GM21447 (cell line): ENCODE measurements around the gene SMAD1.
"Not testable (repeated sequence)": the region's sequence is repeated elsewhere in the genome, so short reads cannot be mapped to it uniquely, and the experiment has no call there.

ENCODE experiments used
- ATAC-seq: cut with Tn5 transposase; IDR thresholded peaks from one replicate; pipeline ENCODE4 v1.9.1; 2021; ENCODE audit not compliant: unreplicated experiment

Gene SMAD1

DNA sequence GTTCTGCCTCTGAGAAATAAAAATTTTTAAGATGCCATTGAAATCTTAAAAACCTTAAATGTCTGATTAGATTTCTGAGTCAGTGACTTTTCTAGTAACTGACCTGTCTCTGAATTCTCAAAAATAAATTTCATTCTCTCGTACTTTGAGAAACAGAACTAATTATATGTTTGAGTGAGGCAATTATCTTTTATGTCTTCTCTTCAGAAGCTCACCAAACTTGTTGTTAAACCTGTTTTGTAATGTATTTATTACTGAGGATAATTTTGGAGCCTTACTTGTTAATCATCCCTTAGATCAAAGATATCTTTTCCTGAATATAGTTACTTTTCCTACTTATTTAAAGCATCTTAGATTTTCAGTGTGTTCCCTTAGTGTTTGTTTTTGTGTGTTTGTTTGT, 73.0 kb downstream of the SMAD1 start:
- no peak for ATAC-seq

DNA sequence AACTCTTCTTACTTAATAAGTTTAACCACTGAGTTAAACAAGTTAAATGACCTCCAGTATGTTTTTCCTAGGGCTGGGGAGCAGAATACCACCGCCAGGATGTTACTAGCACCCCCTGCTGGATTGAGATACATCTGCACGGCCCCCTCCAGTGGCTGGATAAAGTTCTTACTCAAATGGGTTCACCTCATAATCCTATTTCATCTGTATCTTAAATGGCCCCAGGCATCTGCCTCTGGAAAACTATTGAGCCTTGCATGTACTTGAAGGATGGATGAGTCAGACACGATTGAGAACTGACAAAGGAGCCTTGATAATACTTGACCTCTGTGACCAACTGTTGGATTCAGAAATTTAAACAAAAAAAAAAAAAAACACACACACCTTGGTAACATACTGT, 76.1 kb downstream of the SMAD1 start:
- peak; percentile 90 for ATAC-seq

DNA sequence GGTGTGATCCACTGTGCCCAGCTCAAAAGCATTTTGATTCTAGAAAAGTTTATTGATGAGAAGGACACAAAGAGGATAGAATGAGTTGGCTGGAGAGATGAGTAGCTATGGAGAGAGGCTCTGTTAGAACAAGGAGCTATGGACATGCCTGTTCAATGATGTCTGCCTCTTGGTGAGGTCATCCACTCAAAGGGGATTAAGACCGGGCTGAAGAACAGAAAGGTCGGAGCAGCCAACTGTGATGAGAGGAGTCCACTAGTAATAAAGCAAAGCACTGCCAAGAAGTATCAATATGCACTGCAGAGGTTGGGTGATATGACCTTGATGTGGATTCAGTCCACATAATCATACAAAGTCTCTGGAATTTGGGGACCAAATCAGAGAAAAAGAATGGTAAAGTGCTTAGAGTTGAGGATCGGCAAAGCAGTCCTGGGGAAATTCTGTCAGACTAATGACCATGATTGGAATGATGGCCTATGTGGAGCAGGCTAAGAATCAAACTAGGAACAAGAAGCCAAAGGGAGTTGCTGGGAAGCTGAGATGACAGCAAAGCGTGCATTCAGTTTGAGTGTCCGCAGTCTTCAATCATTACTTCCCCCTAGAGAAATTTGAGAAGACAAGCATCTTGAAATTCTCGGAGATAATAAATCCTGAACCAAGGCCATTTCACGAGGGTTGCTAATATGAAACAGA, 81.8 kb downstream of the SMAD1 start:
- ATAC-seq, result no peak

DNA sequence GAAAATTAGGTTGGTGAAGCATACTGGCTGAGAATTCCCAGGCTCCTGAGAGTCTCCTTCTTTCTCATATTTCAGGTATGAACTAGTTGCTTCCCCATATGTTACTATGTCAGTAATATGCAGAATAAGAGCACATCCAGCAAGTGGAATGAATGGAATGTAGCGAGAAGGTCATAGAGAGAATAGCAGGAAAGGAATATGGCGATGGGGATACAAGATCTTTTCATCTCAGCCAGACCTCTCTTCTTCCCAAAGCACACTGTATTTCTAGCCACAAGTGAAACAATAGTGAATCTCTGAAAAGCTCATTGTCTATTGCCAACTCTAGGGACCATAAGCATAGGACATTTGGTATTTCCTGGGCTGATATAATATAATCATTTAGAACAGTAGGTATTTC, 82.9 kb downstream of the SMAD1 start:
- no peak for ATAC-seq

DNA sequence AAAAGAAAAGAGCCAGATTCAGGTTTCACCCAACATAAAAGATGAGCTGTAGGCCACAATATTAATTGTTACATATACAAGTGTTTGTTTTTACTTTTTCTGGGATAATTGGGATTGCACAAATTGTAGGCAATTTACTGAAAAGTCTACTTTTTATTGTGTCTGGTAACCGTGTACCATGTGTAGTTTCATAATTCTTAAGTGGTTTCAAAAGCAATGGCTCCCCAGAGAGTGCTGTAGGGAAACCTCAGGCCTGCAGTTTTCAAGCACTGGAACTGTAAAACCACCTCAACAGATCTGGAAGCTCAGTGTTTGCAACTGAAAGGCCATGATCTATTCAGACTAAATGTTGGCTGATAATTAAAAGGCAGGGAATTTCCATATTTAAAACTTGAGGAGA, 83.7 kb downstream of the SMAD1 start:
- ATAC-seq, result peak; percentile 85

DNA sequence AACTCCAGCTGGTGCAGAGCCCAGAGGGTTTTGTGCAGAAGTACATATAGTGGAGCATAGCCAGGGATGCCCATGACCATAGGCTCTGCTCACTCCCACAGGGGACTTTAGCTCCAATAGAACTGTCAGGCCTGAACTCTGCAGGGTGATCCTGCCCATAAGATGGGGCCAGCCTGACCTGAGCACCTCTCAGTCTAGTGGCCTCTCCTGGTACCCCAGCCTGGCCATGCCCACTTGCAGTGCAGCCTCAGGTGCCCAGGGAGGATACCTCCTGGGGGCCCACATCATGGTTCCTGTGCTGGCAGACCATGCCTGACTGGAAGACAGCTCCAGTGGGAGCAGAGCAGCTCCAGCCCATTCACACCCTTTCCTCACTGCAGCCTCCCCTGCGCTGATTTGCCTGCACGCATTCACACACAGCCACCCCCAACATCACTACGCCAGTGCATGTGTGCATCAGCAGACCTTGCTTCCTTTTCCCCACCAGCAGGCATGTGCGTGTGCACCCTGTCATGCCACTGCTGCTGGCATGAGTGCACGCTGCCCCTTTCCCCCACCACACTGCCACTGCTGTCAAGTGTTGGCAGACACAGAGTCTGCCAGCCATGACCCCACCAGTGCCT, 84.5 kb downstream of the SMAD1 start:
- no peak for ATAC-seq

DNA sequence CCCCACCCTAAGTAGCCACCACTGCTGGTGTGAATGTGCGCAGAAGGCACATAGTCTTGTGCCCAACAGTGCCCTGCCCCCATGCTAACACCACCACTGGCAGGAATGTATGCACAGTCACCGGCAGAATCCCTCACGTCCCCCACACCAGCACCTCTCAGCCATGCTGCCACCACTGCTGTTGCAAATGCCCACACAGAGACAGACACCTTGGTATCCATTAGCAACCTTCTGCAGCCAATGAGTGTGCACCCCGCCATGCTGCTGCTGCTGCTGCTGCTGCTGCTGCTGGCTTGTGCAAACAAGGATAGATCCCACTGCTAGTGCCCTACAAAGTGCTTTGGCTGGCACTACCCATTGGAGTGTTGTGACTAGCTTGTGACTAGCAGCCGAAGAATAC, 85.1 kb downstream of the SMAD1 start:
- no peak for ATAC-seq

DNA sequence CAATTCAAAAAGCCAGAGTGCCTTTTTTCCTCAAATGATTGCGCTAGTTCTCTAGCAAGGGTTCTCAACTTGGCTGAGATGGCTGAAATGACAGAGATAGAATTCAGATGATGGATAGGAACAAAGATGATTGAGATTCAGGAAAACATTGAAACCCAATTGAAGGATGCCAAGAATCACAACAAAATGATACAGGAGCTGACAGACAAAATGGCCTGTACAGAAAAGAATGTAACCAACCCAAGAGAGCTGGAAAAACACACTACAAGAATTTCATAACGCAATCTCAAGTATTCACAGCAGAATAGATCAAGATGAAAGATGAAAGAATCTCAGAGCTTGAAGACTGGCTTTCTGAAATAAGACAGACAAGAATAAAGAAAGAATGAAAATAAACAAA, 85.9 kb downstream of the SMAD1 start:
- no peak for ATAC-seq

DNA sequence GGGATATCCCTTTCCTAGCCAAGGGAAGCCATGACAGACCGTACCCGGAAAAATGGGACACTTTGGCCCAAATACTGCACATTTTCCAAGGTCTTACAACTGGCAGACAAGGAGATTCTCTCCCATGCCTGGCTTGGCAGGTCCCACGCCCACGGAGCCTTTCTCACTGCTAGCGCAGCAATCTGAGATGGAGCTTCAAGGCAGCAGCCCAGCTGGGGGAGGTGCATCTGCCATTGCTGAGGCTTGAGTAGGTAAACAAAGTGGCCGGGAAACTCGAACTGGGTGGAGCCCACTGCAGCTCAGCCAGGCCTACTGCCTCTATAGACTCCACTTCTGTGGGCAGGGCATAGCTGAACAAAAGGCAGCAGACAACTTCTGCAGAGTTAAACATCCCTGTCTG, 92.9 kb downstream of the SMAD1 start:
- not testable (repeated sequence) for ATAC-seq

DNA sequence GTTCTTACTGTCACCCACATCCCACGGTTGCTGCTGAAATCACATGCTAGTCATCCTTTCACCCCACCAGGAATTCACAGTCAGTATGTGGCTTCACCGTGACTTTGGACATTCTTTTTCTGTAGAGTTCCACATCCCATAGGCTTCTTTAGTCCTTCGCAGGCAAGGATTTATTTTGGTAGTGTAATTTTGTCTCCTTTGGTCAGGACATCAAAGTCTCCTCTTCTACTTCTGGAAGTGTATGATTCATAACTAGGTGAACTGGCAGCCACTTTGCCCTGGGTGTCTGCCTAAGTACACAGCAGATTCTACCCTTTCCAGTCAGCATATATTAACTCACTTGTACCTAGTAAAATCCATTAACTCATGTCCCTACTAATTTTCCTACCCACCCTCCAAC, 99.3 kb downstream of the SMAD1 start:
- ATAC-seq, result no peak

DNA sequence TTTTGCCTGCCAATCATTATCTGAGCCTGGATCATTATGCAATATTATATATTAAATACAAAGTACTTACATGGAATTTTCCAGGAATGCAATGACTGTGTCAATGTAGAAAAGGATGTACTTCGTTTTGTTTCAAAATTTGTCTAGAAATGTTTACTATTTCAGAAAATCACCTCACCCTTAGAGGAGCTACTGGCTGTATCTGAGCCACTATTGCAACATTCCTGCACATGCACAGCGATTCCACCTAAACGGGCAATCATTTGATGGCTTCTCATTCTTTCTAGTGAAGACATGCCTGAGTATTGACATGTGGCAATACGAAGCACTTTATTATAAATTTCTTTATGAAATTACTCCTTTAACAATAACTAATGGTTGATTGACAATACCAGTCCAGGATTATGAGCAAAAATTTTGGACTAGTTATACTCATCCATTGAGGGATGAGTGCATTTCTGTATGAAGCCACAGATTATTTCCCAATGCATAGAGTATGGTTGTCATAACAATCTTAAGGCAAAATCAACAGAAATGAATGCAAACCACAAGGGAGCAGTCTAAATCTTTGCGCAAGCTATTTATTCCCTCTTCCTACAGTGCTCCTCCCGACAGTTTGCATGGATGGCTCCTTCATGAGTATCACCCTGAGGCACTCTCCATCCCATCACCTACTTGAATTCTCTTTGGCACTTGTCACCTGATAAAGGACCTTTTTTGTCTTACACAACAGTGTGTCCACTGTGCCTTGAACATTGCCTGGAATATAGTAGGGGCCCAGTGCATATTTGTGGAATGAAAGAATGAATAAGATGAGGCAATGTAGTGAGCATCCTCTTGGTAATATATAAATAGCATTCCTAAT, 101.8 kb downstream of the SMAD1 start:
- no peak for ATAC-seq

DNA sequence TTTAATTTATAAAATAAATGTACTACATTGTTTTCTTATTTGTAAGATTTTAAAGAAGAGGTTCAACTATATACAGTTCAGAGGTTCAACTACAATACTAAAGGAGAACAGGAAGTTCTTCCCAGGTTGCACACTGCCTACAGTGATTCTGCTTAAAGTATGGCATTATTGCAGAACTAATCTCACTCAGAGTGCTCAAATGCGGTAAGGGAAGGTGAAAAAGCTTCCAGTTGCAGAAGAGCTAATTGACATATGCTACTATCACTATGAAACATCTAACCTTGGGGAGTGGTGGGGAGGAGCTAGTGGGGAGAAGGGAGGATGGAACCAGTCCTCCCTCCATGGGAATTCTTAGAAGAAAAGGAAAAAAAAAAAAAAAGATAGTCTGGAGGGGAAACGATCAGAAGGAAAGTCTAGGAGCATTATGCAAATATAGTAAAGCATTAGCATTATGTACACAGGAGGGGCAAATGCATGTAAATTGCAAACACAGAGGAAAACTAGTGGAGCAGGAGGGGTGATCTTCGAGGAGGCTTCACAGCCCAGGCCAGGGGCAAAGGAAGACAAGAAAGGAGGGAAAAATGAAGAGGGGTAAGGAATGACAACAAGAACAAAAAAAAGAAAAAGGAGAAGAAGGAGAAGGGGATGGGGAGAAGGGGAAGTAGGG, 105.6 kb downstream of the SMAD1 start:
- no peak for ATAC-seq

DNA sequence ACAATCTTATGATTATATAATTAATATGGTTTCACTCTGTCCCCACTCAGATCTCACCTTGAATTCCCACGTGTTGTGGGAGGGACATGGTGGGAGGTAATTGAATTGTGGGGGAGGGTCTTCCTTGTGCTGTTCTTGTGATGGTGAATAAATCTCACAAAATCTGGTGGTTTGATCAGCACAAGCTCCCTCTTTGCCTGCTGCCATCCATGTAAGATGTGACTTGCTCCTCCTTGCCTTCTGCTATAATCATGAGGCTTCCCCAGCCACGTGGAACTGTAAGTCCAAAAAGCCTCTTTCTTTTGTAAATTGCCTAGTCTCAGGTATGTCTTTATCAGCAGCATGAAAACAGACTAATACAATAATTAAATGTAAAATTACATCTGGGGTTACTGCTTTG, 107.7 kb downstream of the SMAD1 start:
- not testable (repeated sequence) for ATAC-seq

DNA sequence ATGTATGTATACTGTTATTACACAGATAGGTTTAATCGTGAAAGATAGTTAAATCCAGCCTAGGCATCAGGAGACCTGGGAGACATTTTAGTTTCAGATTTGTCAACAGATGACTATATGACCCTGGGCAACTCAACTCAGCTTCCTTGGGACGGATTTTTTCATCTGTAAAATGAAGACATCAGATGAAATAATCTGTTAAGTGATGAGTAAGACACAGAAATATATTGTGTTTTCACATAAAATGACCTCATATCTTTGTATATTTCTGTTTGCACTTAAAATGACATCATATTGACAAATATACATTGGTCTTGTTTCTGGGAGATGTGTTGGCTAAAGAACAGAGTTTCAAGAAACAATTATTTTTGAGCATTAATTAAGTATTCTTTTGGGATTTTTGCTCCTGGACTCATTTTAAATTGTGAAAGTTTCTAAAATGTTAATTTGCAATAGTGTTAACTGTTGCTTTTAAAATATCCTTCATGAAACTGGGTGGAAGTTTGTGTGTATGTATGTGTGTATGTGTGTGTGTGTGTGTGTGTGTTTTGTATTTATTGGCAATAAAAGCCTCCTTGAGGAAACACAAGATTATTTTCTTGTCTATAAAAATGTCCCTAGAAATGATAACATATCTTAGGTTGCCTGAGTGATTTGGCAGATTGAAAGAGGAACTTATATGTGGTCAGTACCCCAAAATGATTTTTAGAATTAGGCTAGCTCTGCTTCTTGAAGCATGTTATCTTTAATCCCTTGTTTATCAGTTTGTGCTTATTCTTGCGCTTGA, 108.5 kb downstream of the SMAD1 start:
- ATAC-seq, result no peak

DNA sequence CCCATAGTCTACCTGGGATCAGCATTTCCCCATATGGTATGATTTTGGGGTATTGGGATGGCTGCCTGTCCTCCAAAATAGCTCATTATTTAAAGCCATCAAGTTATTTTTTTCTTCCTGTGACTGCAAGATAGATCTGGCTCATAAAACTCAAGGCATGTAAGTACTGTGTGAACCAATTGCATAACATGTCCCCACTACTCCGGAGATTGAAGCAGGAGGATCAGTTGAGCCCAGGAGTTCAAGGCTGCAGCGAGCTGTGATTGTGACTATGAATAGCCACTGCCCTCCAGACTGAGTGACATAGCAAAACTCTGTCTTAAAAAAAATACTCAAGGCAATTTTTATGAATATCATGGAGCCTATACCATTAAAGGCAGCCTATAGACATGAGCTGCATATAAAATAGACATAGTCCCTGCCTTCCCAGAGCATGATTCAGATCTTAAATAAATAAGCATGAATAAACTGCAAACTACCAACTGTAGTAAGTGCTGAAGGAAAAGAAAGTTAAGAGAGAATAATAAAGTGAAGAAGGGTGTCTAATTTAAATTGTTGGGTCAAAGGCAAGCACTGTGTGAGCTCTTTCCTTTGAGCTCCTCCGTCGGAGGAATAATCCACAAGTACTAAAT, 120.6 kb downstream of the SMAD1 start:
- ATAC-seq, result no peak

DNA sequence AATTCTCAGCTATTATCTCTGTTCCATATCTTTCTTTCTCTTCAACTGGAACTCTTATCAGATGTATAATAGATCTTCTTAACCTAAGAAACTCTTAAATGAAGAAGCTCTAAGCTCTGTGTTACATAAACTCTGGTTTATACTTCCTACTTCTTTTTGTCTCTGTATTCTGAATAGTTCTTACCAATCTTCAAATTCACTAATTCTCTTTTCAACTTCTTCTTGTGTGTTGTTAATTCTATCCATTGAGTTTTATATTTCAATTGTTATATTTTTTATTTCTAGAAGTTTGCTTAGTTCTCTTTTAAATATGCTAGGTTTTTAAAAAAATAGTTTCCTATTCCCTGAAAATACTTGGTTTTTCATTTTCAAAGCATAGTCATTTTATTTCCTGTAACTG, 124.3 kb downstream of the SMAD1 start:
- no peak for ATAC-seq
